HTR-8/SVneo (cell line): ENCODE measurements around the gene SPACA7.
A peak's percentile ranks its signal among the peaks of the same experiment; 100 is the strongest.
"Not testable (repeated sequence)": the region's sequence is repeated elsewhere in the genome, so short reads cannot be mapped to it uniquely, and the experiment has no call there.

Experiments
- DNase-seq: peaks from one replicate; pipeline ENCODE4 v3.0.0; 2011; ENCODE audit warnings: low spot score, mixed read lengths; ENCODE audit not compliant: insufficient read length
- FAIRE-seq: peaks from 2 replicates; lab custom pipeline; 2011; peaks lifted over from hg19 to GRCh38; lab: Jason Lieb, UNC

The SPACA7 gene

GRCh38 chr13:112398347-112398746 lies 22.2 kb downstream of the SPACA7 start:
- peak; percentile 59 for FAIRE-seq
- DNase-seq, result not testable (repeated sequence)

GRCh38 chr13:112409828-112410227 lies 33.7 kb downstream of the SPACA7 start:
- DNase-seq, FAIRE-seq: not testable (repeated sequence)

- DNase-seq, result no peak
- FAIRE-seq, result no peak
Measured at GRCh38 chr13:112416647-112417046, 40.5 kb downstream of the SPACA7 start.

- FAIRE-seq (no peak), DNase-seq (no peak)
Measured at GRCh38 chr13:112417079-112417478, 40.9 kb downstream of the SPACA7 start.

- FAIRE-seq (no peak), DNase-seq (no peak)
Measured at GRCh38 chr13:112424098-112424497, 47.9 kb downstream of the SPACA7 start.

GRCh38 chr13:112428704-112429103 lies 52.5 kb downstream of the SPACA7 start:
- FAIRE-seq (no peak), DNase-seq (no peak)

GRCh38 chr13:112431734-112432133 lies 55.6 kb downstream of the SPACA7 start:
- FAIRE-seq, result no peak
- DNase-seq, result no peak

GRCh38 chr13:112432734-112433133 lies 56.6 kb downstream of the SPACA7 start:
- DNase-seq, FAIRE-seq: not testable (repeated sequence)

- not testable (repeated sequence) for DNase-seq, FAIRE-seq
Measured at GRCh38 chr13:112433517-112433916, 57.4 kb downstream of the SPACA7 start.

- DNase-seq (no peak), FAIRE-seq (no peak)
Measured at GRCh38 chr13:112434032-112434431, 57.9 kb downstream of the SPACA7 start.

- FAIRE-seq (no peak), DNase-seq (no peak)
Measured at GRCh38 chr13:112434937-112435523, 58.9 kb downstream of the SPACA7 start.

- DNase-seq (no peak), FAIRE-seq (no peak)
Measured at GRCh38 chr13:112435973-112436372, 59.8 kb downstream of the SPACA7 start.

GRCh38 chr13:112438094-112438493 lies 61.9 kb downstream of the SPACA7 start:
- FAIRE-seq (no peak), DNase-seq (no peak)

- no peak for FAIRE-seq
- DNase-seq, result no peak
Measured at GRCh38 chr13:112438515-112438914, 62.4 kb downstream of the SPACA7 start.

- no peak for FAIRE-seq
Measured at GRCh38 chr13:112441226-112441625, 65.1 kb downstream of the SPACA7 start.

GRCh38 chr13:112441779-112442310 lies 65.7 kb downstream of the SPACA7 start:
- DNase-seq (no peak), FAIRE-seq (no peak)

More at GRCh38 chr13:112441226-112441625, 65.1 kb downstream of the SPACA7 start:
- DNase-seq, result no peak

- no peak for DNase-seq
- no peak for FAIRE-seq
Measured at GRCh38 chr13:112442483-112443090, 66.4 kb downstream of the SPACA7 start.

GRCh38 chr13:112443191-112443994 lies 67.2 kb downstream of the SPACA7 start:
- no peak for FAIRE-seq
- no peak for DNase-seq

GRCh38 chr13:112443995-112444311 lies 67.8 kb downstream of the SPACA7 start:
- FAIRE-seq (no peak), DNase-seq (peak; percentile 56)

GRCh38 chr13:112444416-112445399 lies 68.6 kb downstream of the SPACA7 start:
- DNase-seq (no peak), FAIRE-seq (no peak)
